ENCODE data around the gene ST8SIA6.

Gene ST8SIA6

DNA sequence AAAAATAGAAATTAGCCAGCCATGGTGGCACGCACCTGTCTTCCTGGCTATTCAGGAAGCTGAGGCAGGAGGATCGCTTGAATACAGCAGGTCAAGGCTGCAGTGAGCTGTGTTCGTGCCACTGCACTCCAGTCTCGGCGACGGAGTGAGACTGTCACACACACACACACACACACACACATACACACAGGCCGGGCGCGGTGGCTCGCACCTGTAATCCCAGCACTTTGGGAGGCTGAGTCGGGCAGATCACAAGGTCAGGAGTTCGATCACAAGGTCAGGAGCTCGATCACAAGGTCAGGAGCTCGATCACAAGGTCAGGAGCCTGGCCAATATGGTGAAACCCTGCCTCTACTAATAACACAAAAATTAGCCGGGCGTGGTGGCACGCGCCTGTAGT is 68.4 kb downstream of the ST8SIA6 start:
- DNase-seq (ENCODE audit: low read depth in 2 of 2): no peak

- DNase-seq (ENCODE audit: low read depth in 2 of 2): no peak
Measured at GRCh38 chr10:17385066-17385465, 69.3 kb downstream of the ST8SIA6 start.

DNA sequence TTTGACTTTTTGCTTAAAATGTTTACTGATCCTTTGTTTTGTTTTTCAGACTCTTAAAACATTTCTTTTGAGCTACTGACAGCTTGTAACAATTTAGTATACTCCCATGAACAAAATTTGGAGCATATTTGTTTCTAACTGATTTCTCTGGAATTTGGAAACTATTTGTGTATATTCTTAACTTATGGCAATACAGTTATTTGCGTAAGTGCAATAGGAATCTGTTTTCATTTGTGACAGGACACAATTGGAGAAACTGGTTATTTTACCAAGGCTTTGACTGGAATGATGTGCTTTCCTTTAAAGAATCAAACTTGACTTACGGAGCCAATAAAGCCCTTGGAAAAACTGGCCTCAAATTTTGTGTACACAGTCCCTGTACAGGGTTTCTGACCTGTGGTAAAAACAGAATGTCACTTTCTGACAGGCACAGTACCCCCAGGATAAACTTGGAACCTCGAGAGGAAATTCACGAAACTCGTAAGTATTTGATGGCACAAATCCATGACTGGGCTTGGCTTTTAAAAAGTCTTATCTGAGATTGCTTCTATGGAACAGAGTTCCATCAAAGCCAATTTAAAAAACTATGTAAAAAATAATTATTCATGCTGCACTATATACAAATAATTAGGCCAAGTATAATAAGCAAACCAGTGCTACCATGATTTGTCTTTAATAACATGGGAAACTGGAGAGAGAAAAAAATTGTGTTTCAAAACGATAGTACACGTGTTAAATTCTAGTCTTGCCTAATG is 70.4 kb downstream of the ST8SIA6 start:
- DNase-seq (ENCODE audit: low read depth in 2 of 2): no peak

GRCh38 chr10:17381502-17382142 is 72.8 kb downstream of the ST8SIA6 start:
- DNase-seq (ENCODE audit: low read depth in 2 of 2): no peak

- DNase-seq (ENCODE audit: low read depth in 2 of 2): no peak
Measured at GRCh38 chr10:17380888-17381287, 73.5 kb downstream of the ST8SIA6 start.

- no peak for DNase-seq (ENCODE audit: low read depth in 2 of 2)
Measured at GRCh38 chr10:17380016-17380415, 74.4 kb downstream of the ST8SIA6 start.

DNA sequence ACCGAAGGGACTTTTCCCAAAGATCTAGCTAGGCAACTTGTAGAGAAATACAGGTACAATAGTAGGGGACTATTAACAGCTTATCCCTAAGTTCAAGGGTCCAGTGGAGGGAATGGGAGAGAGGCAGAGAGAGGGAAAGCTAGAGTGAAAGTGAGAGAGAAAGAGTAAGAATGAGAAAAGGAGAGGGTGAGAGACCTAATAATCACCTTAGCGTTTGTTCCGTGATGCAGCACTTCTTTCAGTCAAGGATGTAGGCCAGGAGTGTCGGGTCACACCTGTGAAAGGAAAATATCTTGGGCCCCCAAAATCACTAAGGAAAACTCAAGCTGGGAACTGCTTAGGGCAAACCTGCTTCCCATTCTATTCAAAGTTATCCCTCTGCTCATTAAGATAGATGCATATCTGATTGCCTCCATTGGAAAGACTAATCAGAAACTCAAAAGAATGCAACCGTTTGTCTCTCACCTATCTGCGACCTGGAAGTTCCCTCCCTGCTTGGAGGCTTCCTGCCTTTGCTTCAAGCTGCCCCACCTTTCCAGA is 75.2 kb downstream of the ST8SIA6 start:
- no peak for DNase-seq (ENCODE audit: low read depth in 2 of 2)

- no peak for DNase-seq (ENCODE audit: low read depth in 2 of 2)
Measured at GRCh38 chr10:17375936-17376584, 78.3 kb downstream of the ST8SIA6 start.

GRCh38 chr10:17368708-17369272 is 85.6 kb downstream of the ST8SIA6 start:
- no peak for DNase-seq (ENCODE audit: low read depth in 2 of 2)

DNA sequence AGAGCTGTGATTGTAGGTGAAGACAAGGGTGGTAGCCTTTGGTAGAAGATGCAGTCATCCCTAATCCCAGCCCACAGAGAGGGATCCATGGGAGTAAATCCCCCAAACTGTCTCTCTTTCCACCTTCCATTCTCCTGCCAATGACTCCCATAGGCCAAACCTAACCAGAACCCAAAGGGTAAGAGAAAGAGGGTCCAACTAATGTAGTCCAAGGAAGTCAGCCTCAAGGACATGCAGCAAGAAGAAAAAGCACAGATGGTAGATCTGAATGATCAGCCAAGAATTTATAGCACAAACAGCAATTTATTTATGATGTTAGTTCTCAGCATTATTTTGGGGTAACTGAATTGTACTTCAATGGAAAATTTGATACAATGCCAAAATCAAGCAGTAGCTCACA is 87.7 kb downstream of the ST8SIA6 start:
- DNase-seq (ENCODE audit: low read depth in 2 of 2): no peak

DNA sequence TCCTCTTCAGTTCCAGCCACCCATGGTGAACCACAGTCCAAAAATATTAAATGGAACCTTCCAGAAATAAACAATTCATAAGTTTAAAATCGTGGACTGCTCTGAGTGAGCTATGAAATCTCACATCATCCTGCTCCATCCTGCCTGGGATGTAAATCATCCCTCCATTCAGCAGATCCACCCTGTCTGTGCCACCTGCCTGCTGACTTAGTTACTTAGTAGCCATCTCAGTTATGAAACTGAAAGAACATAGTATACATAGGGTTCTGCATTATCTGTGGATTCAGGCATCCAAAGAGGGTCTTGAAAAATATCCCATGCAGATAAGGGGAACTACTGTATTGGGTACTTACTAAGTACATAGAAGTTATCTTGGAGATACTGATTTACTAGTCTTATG is 89.0 kb downstream of the ST8SIA6 start:
- DNase-seq (ENCODE audit: low read depth in 2 of 2): no peak

DNA sequence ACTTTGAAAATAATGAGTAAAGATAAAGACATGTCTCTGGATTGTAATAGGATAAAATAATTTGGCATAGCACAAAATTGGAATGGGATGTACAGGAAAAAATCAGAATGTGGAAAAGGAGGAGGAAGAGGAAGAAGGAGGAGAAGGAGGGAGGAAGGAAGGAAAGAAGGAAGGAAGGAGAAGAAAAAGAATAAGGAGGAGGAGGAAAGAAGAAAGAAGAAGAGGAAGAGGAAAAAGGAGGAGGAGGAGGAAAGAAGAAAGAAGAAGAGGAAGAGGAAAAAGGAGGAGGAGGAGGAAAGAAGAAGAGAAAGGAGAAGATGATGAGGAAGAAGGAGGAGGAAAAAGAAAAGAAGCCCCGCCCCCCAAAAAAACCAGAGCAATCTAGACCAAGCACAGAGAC is 95.9 kb downstream of the ST8SIA6 start:
- no peak for DNase-seq (ENCODE audit: low read depth in 2 of 2)

- DNase-seq (ENCODE audit: low read depth in 2 of 2): no peak
Measured at GRCh38 chr10:17357781-17358180, 96.6 kb downstream of the ST8SIA6 start.

- DNase-seq (ENCODE audit: low read depth in 2 of 2): no peak
Measured at GRCh38 chr10:17356820-17357219, 97.6 kb downstream of the ST8SIA6 start.

DNA sequence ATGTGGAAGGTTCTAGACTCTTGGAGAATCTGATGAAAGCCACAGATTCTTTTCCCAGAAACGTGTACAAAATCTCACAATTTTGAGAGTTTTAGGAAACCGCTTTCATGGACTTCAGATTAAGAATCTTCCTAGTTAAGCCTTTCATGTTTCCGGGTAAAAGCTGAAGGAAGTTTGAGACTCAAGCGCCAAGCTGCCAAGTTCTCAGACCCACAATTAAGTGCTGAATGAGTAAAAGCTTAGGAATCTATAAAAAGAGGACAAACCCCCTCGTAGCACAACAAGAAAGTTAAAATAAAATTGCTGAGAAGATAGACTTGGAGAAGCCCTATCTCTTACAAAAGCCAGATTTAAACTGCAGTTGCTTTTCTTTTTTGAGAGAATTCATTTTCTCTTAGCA is 99.6 kb downstream of the ST8SIA6 start:
- no peak for DNase-seq (ENCODE audit: low read depth in 2 of 2)

- DNase-seq (ENCODE audit: low read depth in 2 of 2): no peak
Measured at GRCh38 chr10:17353568-17354300, 100.7 kb downstream of the ST8SIA6 start.

DNA sequence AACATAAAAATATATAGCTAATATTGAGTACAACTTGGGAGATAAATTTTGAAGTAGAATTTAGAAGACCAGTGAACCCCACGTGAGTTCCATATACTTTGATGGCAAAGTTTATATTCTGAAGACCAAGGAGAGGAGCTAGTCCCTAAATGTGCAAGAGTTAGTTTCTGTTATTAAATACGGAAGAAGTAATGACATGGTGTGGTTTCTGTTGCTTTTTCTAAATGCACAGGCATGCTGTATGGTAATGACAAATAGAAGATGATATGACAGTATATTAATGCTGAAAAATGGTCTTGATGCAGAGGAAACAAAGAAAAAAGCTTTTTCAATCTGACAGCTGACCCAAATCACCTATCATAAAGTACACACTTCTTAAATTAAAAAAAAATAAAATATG is 101.8 kb downstream of the ST8SIA6 start:
- DNase-seq (ENCODE audit: low read depth in 2 of 2): no peak

- no peak for DNase-seq (ENCODE audit: low read depth in 2 of 2)
Measured at GRCh38 chr10:17351506-17351905, 102.9 kb downstream of the ST8SIA6 start.

DNA sequence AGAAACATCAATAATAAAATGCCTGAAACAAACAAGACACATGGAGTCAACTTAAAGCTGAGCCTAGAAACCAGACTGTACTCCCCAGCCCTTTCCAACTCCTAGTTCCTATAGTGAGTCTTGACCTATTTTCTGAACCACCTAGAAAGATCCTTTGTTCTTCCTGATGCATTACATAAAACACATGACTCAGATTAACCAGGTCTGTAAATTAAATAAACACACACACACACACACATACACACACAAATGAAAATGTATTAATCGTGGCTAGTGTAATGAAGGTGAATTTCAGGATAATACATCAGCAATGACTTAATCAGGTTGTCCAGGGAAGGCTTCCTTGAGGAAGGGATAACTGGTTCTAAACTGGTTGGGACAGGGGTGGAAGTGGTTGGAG is 104.7 kb downstream of the ST8SIA6 start:
- no peak for DNase-seq (ENCODE audit: low read depth in 2 of 2)

- DNase-seq (ENCODE audit: low read depth in 2 of 2): no peak
Measured at GRCh38 chr10:17348501-17349349, 105.7 kb downstream of the ST8SIA6 start.

GRCh38 chr10:17348011-17348500 is 106.3 kb downstream of the ST8SIA6 start:
- DNase-seq (ENCODE audit: low read depth in 2 of 2): no peak
